ENCODE data around the gene NPFFR1.

The NPFFR1 gene

GRCh38 chr10:70328018-70328417 is 44.2 kb upstream of the NPFFR1 start:
- no peaks in the 10 kb centered on the region for H3K36me3 ChIP-seq (ENCODE audit: insufficient read depth, insufficient read length, low read length)
- no peak for DNase-seq (ENCODE audit: low read depth, low spot score)
- H3K9me3 ChIP-seq (ENCODE audit: insufficient read depth, low read length): peaks cover 2% of the 10 kb centered on the region; the same call in 1 of the 2 replicates
- H3K9ac ChIP-seq (ENCODE audit: insufficient read length, low read depth): no peak overlapping the region
- no peak for TF ChIP-seq ZNF274 (IDR thresholded peaks at IDR 0.05; ENCODE audit: low read depth, low read length)
- no peak for TF ChIP-seq YY1 (IDR thresholded peaks at IDR 0.05; ENCODE audit: insufficient read depth, insufficient read length)
- no peak for TF ChIP-seq SUZ12 (IDR thresholded peaks at IDR 0.05; ENCODE audit: extremely low read depth, insufficient read depth, insufficient read length)
- peaks cover 7% of the 10 kb centered on the region for H3K4me1 ChIP-seq (ENCODE audit: insufficient read depth, insufficient read length)
- H3K27me3 ChIP-seq (ENCODE audit: insufficient read depth, insufficient read length): no peaks in the 10 kb centered on the region
- no peak overlapping the region for H3K4me3 ChIP-seq (ENCODE audit: insufficient read length, low read depth)

- no peaks in the 10 kb centered on the region for H3K9me3 ChIP-seq (ENCODE audit: insufficient read depth, low read length)
- H3K4me3 ChIP-seq (ENCODE audit: insufficient read length, low read depth): no peak overlapping the region
- no peaks in the 10 kb centered on the region for H3K36me3 ChIP-seq (ENCODE audit: insufficient read depth, insufficient read length, low read length)
- no peak for DNase-seq (ENCODE audit: low read depth, low spot score)
- TF ChIP-seq ZNF274 (IDR thresholded peaks at IDR 0.05; ENCODE audit: low read depth, low read length) (no peak), SUZ12 (IDR thresholded peaks at IDR 0.05; ENCODE audit: extremely low read depth, insufficient read depth, insufficient read length) (no peak), YY1 (IDR thresholded peaks at IDR 0.05; ENCODE audit: insufficient read depth, insufficient read length) (no peak)
- no peaks in the 10 kb centered on the region for H3K27me3 ChIP-seq (ENCODE audit: insufficient read depth, insufficient read length)
- H3K4me1 ChIP-seq (ENCODE audit: insufficient read depth, insufficient read length): peaks cover 7% of the 10 kb centered on the region
- H3K9ac ChIP-seq (ENCODE audit: insufficient read length, low read depth): no peak overlapping the region
Measured at GRCh38 chr10:70324951-70325781, 41.4 kb upstream of the NPFFR1 start.

- Histone ChIP-seq H3K9ac (ENCODE audit: insufficient read length, low read depth) (no peak overlapping the region), H3K4me3 (ENCODE audit: insufficient read length, low read depth) (no peak overlapping the region), H3K4me1 (ENCODE audit: insufficient read depth, insufficient read length) (peaks cover 7% of the 10 kb centered on the region), H3K36me3 (ENCODE audit: insufficient read depth, insufficient read length, low read length) (no peaks in the 10 kb centered on the region), H3K9me3 (ENCODE audit: insufficient read depth, low read length) (no peaks in the 10 kb centered on the region), H3K27me3 (ENCODE audit: insufficient read depth, insufficient read length) (no peaks in the 10 kb centered on the region)
- TF ChIP-seq SUZ12 (IDR thresholded peaks at IDR 0.05; ENCODE audit: extremely low read depth, insufficient read depth, insufficient read length) (no peak), YY1 (IDR thresholded peaks at IDR 0.05; ENCODE audit: insufficient read depth, insufficient read length) (no peak), ZNF274 (IDR thresholded peaks at IDR 0.05; ENCODE audit: low read depth, low read length) (no peak)
- DNase-seq (ENCODE audit: low read depth, low spot score): no peak
Measured at GRCh38 chr10:70324339-70324861, 40.6 kb upstream of the NPFFR1 start.

GRCh38 chr10:70323697-70324338 is 40.0 kb upstream of the NPFFR1 start:
- Histone ChIP-seq H3K4me3 (ENCODE audit: insufficient read length, low read depth) (no peak overlapping the region), H3K27me3 (ENCODE audit: insufficient read depth, insufficient read length) (no peaks in the 10 kb centered on the region), H3K36me3 (ENCODE audit: insufficient read depth, insufficient read length, low read length) (no peaks in the 10 kb centered on the region), H3K9ac (ENCODE audit: insufficient read length, low read depth) (no peak overlapping the region), H3K4me1 (ENCODE audit: insufficient read depth, insufficient read length) (peaks cover 7% of the 10 kb centered on the region), H3K9me3 (ENCODE audit: insufficient read depth, low read length) (no peaks in the 10 kb centered on the region)
- DNase-seq (ENCODE audit: low read depth, low spot score): no peak
- no peak for TF ChIP-seq YY1 (IDR thresholded peaks at IDR 0.05; ENCODE audit: insufficient read depth, insufficient read length)
- TF ChIP-seq SUZ12 (IDR thresholded peaks at IDR 0.05; ENCODE audit: extremely low read depth, insufficient read depth, insufficient read length): no peak
- no peak for TF ChIP-seq ZNF274 (IDR thresholded peaks at IDR 0.05; ENCODE audit: low read depth, low read length)

- Histone ChIP-seq H3K9ac (ENCODE audit: insufficient read length, low read depth) (no peak overlapping the region), H3K36me3 (ENCODE audit: insufficient read depth, insufficient read length, low read length) (no peaks in the 10 kb centered on the region), H3K4me1 (ENCODE audit: insufficient read depth, insufficient read length) (peaks cover 7% of the 10 kb centered on the region), H3K9me3 (ENCODE audit: insufficient read depth, low read length) (no peaks in the 10 kb centered on the region), H3K27me3 (ENCODE audit: insufficient read depth, insufficient read length) (no peaks in the 10 kb centered on the region), H3K4me3 (ENCODE audit: insufficient read length, low read depth) (no peak overlapping the region)
- no peak for DNase-seq (ENCODE audit: low read depth, low spot score)
- no peak for TF ChIP-seq SUZ12 (IDR thresholded peaks at IDR 0.05; ENCODE audit: extremely low read depth, insufficient read depth, insufficient read length)
- no peak for TF ChIP-seq ZNF274 (IDR thresholded peaks at IDR 0.05; ENCODE audit: low read depth, low read length)
- TF ChIP-seq YY1 (IDR thresholded peaks at IDR 0.05; ENCODE audit: insufficient read depth, insufficient read length): no peak
Measured at GRCh38 chr10:70323138-70323696, 39.4 kb upstream of the NPFFR1 start.

GRCh38 chr10:70321897-70322890 is 38.4 kb upstream of the NPFFR1 start:
- Histone ChIP-seq H3K9me3 (ENCODE audit: insufficient read depth, low read length) (no peaks in the 10 kb centered on the region), H3K9ac (ENCODE audit: insufficient read length, low read depth) (no peak overlapping the region), H3K36me3 (ENCODE audit: insufficient read depth, insufficient read length, low read length) (no peaks in the 10 kb centered on the region), H3K27me3 (ENCODE audit: insufficient read depth, insufficient read length) (no peaks in the 10 kb centered on the region), H3K4me1 (ENCODE audit: insufficient read depth, insufficient read length) (peaks cover 7% of the 10 kb centered on the region), H3K4me3 (ENCODE audit: insufficient read length, low read depth) (no peak overlapping the region)
- DNase-seq (ENCODE audit: low read depth, low spot score): no peak
- TF ChIP-seq ZNF274 (IDR thresholded peaks at IDR 0.05; ENCODE audit: low read depth, low read length): no peak
- TF ChIP-seq SUZ12 (IDR thresholded peaks at IDR 0.05; ENCODE audit: extremely low read depth, insufficient read depth, insufficient read length): no peak
- TF ChIP-seq YY1 (IDR thresholded peaks at IDR 0.05; ENCODE audit: insufficient read depth, insufficient read length): no peak
